ENCODE measurements around the gene LAMTOR4.
A peak's percentile ranks its signal among the peaks of the same experiment; 100 is the strongest.

The LAMTOR4 gene

DNA sequence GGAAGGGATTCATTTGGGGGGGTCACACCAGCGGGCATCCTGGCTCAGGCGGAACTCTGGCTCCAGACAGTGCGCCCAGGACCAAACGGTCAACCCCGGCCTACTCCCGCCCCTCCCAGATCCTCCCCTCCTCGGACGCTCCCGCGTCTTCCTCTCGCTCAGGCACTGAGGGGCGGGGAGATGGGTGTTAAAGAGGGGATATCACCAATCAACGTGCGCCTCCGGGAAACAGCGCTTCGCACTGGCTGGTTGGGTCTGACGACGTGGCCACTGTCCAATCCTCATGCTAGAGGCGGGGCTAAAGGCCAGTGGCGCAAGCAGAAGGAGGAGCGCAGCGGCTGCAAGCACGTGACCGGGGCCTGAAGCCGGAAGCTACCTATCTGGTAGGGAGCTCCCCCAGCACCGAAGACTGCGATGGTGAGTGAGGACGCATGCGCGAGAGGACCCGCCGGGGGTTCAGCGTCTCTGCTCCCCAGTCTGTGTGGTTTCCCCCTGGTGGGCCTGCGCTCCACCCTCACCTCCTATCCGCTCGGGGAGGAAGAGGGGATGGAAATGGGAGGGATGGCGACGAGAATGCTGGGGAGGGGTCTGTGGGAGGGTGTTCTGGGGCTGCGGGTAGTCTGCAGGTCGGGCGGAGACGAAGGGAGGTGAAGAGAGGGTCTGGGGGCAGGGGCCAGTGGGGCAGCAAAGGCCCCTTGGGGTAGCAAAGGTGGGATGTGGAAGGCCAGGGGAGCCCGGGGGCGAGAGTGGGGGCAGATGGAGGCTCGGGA, at the start of gene LAMTOR4:
LAMTOR4 (plus strand) TSS at position 360 of the 770 bp plus-strand sequence; CDS start at position 415, 55 bp downstream.
- DNase-seq (ENCODE audit: low read depth): peak; percentile 98

DNA sequence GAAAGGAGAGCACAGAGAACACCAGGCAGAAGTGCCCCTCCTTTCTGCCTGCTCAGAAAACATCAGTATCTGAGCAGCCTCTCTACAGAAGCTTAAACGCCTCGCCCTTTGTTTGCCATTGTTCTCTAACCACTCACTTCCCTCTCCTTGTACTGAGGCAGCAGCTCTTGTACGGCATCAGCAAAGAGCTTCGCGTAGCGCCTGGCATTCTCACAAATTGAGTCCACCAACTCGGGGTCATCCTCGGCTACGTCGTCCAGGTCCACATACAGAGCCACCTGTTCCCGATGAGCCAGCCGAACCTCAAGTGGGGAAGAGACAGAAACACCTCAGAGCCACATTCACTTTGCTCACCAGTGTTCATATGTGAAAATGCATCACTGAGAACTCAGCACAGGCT, 49.3 kb upstream of the LAMTOR4 start:
- DNase-seq (ENCODE audit: low read depth): no peak

DNA sequence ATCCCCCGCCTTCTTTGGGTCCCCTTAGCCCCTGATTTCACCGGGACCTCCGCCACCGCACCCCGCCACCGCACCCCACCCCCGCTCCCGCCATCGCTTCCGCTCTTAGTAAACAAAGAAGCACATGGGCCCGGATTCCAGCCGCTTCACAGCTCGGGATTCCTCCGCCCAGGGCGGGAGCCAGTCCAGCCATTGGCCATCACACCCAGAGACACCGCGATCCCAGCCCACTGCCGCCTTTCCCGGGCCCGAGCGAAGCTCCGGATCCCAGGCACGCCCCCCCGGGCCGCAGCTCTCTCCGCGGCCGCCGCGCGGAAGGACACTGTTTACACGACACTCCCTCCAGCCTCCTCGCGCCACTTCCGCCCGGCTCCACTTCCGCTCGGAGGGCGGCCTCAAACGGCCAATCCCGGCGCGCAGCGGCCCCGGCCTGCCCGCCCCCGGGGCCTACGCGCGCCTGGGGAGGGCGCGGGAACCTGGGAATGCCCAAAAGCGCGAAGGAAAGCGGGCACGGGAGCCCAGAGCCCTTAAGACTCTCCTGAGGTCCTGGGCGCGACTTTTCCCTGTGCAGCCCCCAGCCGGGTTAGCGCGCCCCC, 48.2 kb upstream of the LAMTOR4 start:
- DNase-seq (ENCODE audit: low read depth): peak; percentile 79

DNA sequence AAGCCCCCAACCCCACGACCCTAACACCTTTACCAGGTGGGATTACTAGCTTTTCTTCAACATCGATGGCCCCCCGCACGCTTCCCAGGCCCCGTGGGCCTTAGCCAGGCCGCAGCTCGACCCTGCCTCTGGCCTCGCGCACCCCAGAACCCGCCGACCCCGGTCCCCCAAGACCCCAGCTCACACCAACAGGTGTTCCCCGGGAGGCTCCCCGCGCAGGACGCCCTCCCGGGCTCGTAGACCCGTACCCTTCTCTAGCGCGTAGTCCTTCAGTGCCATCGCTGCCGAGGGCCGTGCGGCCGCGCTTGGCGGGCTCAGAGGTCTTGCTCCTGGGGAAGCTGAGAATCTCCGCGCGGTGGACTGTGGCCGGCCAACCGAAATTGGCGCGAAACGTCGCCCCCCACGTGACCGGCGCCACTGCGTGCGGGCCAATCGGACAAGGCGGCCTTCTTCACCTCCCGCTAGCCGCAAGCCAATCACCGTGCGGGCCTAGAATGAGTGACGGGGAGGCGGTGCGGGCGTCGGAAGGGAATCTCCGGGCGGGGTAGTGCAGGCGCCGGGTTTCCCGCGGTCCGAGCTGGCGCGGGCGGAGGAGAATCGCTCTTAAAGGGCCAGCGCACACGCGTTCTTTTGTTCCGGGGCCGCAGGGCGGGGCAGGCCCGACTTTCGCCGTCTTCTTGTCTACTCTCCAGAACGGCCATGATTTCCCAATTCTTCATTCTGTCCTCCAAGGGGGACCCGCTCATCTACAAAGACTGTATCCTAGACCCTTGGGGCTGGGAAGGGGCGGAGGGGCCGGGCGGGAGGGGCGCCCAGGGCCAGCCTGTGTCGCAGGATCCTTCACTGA, 47.5 kb upstream of the LAMTOR4 start, which contains the start of the genes AP4M1 and MCM7:
AP4M1 (plus strand) TSS at position 628 of the 847 bp plus-strand sequence; CDS start at position 700, 72 bp downstream.
MCM7 (minus strand) TSS at position 382 of the 847 bp plus-strand sequence; CDS start at position 279, 103 bp downstream.
- peak; percentile 91 for DNase-seq (ENCODE audit: low read depth)

DNA sequence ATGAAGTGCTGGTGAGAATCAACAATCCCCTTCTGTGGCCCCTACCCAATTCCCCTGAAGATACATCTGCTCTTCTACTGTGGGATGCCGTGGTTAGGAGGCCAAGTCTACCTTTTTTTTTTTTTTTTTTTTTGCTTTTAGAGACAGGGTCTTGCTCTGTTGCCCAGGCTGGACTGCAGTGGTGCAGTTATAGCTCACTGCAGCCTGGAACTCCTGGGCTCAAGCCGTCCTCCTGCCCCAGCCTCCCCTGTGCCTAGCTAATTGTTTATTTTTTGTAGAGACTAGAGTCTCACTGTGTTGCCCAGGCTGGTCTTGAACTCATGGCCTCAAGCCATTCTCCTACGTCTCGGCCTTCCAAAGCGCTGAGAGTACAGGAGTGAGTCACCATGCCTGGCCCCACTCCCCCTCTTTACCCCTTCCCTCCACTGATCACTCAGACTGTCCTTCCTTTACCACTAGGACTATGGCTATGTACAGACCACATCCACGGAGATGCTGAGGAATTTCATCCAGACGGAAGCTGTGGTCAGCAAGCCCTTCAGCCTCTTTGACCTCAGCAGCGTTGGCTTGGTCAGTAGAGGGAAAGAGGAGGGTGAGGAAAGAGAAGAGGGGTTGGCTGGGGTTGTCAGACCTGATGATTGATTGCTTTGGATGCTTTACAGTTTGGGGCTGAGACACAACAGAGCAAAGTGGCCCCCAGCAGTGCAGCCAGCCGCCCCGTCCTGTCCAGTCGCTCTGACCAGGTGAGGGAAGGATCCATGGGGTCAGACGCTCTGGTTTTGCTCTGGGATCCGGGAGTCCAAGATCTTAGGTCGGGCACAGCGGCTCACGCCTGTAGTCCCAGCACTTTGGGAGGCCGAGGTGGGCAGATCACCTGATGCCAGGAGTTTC, 45.5 kb upstream of the LAMTOR4 start:
- DNase-seq (ENCODE audit: low read depth): no peak

DNA sequence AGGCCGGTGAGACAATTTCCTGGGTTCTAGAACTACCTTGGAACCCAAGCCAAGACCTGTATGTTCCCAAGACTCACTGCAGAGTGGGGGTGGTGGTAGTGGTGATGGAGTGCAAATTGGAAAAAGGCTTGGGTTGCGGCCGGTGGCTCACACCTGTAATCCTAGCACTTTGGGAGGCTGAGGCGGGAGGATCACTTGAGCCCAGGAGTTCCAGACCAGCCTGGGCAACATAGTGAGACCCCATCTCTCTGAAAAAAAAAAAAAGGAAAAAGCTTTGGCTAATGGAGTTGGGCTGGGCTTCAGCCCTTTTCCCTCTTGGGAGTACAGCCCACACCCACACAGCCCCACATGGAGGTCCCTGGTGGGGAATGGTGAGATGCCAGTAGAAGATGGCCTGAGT, 43.2 kb upstream of the LAMTOR4 start:
- no peak for DNase-seq (ENCODE audit: low read depth)

DNA sequence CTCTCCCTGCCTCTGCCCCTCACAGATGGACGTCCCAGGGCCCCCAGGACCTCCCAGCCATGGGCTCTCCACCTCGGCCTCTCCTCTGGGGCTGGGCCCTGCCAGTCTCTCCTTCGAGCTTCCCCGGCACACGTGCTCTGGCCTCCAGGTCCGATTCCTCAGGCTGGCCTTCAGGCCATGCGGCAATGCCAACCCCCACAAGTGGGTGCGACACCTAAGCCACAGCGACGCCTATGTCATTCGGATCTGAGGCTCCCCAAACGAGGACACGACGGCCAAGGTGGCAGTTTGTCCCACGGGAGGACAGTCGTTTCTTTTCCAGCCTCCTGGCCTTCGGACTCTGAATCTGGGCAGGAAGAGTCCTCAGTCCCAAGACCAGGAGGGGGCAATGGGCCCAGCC, 42.1 kb upstream of the LAMTOR4 start:
- no peak for DNase-seq (ENCODE audit: low read depth)

DNA sequence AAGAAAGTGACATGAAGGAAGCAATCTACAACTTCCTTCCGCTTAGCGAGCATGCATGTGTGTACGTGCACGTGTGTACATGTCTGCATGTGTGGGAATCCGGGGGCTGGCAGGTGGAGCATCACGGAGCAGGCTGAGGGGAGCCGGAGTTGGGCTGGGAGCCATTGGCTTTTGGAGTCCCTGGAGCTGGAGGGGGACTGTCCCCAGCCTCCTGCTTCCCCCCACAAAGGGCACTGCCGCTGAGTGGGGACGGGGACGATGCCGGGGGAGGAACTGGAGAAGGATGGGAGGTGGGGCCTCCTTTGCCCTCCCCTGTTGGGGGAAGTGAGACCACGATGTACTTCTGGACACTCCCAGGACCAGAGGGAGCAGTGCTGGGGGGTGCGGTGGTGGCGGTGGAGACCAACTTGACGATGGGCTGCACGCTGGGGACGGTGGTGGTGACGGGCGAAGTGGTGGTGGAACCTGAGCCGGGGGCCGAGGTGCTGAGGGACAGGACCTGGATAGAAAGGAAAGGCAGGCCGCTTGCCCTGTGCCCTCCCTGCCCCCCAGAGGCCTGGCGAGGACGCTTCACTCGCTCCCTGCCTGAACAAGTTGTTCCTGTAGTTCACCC, 41.5 kb upstream of the LAMTOR4 start:
- DNase-seq (ENCODE audit: low read depth): no peak

DNA sequence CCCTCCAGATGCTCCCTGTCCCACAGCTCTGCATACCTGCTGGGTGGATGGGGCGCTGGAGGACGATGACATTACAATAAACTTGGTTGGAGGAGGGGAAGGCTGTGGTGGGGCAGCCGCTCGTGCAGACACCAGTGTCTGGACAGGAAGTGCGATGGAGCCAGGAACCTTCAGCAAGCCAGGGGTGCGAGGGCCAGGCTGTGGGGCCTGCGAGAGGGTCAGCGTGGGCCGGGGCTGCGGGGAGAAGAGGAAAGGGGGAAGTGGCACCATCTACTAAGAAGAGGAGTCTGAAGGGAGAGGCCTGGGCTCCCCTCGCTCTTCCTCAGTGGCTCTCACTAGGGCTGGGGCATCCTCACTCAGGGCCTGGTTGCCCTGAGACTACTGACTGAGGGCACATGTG, 40.8 kb upstream of the LAMTOR4 start:
- no peak for DNase-seq (ENCODE audit: low read depth)

DNA sequence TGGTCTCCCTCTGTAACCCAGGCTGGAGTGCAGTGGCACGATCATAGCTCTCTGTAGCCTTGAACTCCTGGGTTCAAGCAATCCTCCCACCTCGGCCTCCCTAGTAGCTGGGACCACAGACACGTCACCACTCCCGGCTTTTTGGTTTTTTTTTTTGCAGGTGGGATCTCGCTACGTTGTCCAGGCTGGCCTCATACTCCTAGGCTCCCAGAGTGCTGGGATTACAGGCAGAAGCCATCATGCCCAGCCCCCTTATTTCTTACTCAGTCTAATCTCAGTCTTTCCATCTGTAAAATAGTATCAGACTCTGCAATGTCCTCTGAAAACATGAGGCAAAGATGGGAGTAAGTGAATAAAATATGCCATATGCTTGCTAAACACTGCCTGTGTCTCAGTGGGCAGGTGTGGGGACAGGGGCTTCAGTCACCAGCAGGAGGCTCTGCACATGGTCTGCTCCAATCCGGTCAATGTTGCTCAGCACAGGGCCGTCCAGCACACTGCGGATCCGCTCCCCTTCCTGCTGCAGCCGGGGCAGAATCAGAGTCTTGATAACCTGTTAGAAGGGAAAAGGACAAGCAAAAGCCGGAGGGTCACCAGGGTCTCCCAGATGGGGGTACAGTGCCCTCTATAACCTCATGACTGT, 39.1 kb upstream of the LAMTOR4 start:
- no peak for DNase-seq (ENCODE audit: low read depth)

DNA sequence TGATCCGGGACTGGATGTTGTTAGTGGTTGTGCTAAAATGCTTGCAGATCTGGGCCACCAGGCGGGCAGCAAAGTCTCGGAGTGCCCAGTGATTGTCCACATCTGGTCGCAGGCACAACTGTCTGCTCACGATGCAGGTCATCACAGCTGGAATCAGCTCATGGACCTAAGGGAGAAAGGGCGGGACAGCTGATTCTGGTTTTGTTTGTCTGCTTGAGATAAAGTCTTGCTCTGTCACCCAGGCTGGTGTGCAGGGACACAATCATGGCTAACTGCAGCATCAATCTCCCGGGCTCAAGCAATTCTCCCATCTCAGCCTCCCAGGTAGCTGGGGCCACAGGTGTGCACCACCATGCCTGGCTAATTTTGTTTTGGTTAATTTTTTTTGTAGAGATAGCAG, 37.6 kb upstream of the LAMTOR4 start:
- DNase-seq (ENCODE audit: low read depth): no peak

DNA sequence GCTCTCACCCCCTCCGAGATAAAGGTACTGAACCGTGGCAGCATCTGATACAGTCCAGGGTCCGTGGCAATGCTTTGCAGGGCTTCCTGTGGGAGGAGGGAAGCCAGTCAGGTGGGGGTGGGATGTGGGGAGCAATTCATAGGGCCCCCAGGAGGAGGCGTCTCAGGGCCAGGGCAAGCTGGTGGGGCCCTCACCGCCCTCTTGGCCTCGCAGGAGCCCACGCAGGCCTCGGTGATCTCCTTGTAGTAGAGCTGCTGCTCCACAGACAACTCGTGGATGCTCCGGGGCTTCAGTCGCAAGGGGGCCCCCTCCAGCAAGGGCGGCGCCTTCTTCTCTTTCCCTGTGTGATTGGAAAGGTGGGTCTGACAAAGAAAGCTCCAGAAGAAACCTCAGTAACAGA, 36.8 kb upstream of the LAMTOR4 start:
- no peak for DNase-seq (ENCODE audit: low read depth)

DNA sequence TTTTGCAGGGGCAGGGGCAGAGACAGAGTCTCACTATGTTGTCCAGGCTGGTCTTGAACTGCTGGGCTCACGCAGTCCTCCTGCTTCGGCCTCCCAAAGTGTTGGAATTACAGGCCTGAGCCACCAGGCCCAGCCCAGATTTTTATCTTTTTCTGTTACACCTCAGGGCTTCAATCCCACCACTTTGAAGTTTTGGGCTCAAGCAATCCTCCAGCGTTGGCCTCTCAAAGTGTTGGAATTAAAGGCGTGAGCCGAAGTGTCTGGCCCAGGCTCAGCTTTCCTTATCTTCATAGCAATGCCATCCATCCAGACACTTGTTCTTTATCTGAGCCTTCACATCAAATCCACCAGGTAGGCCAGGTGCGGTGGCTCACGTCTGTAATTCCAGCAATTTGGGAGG, 33.7 kb upstream of the LAMTOR4 start:
- no peak for DNase-seq (ENCODE audit: low read depth)

DNA sequence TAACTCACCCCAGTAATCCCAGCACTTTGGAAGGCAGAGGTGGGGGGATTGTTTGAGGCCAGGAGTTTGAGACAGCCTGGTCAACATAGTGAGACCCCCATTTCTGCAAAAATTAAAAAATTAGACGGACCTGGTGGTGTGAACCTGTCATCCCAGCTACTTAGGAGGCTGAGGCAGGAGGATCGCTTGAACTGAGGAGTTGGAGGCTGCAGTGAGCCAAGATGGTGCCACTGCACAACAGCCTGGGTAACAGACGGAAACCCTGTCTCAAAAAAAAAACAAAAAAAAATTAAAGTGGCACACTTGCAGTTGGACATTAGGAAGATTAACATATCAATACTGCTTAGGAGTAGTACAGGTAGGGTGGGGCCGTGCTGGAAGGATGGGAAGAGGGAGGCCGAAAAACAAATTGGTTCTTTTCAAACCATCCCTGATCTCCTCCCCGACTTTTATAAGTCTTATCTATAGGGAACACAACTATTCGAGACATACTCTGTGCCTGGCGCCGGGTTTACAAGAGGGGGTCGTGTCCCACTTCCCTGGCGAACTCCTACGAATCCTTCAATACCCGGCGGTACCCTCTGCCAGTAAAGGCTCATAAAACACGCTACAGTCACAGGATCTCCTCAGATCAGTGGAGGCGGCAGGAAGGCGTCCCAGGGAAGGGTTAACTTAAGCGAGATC, 30.2 kb upstream of the LAMTOR4 start:
- no peak for DNase-seq (ENCODE audit: low read depth)

DNA sequence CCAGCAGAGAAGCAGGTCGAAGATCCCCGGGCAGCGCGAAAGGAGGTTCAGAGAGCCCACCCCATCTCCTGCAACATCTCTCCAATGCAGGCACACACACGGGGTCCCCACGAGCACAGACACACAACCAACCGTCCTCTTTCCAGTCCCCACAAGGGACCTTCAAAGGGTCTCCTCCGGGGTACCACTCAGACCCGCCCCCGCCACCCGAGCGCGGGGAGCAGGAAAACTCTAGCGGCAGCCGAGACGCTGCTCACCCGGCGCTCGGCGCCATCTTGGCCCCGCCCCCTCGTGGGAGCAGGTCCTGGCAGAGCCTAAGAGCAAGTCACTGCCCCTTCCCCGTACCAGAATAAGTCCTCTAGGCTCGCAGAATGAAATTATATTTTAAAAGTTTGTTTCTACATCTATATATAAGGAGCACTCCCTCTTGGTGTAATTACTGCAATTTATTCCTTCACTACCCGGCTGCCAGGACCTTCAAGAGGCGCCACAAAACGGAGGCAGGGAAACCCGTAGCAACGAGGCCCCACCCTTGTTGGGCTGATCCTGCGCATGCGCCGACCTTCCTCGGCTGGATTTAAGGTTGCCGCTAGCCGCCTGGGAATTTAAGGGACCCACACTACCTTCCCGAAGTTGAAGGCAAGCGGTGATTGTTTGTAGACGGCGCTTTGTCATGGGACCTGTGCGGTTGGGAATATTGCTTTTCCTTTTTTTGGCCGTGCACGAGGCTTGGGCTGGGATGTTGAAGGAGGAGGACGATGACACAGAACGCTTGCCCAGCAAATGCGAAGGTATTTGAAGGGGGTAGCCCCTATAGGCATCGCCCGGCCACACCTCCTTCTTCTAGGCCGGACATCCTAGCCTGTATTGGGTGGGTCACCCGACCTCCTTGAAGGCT, 29.4 kb upstream of the LAMTOR4 start, which contains the start of the genes CNPY4 and TAF6:
CNPY4 (plus strand) TSS at position 563 of the 898 bp plus-strand sequence; CDS start at position 674, 111 bp downstream.
TAF6 (minus strand) TSS at position 287 of the 898 bp plus-strand sequence. CDS start 5,149 bp downstream, outside the sequence.
- DNase-seq (ENCODE audit: low read depth): peak; percentile 92

DNA sequence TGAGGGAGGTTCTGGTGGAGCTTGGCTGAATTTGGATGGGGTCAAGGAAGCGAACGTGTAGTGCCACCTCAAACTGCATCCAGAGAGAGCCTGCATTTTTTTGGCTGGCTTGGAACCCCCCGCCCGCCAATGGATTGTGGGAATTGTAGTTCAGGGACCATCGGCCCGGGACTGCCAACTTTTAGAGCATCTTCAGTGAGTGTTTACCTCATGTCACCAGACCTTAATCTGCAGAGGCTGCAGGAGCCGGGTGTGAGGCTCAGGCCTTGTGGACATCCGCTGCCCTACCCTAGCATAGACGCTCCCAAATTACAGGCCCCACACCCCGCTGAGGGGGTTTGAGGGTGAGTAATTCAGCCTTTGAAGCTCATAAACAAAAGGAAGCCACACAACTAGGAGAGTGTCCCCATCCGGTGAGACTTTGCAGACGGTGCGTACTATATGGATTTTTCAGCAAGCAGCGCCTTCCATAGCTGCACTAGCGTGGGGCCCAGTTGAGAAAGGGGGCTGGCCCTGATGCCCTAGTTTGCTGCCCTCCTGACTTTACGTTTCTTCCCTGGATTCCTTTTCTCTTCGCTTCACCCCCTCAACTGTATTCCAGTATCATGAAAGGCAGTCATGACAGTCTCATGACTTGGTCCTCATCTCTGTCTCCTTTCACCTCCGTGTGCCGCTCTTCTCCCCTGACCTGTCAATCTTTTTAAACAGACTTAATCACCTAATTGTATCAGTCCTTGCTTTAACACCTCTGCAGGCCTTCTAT, 28.6 kb upstream of the LAMTOR4 start:
- peak; percentile 44 for DNase-seq (ENCODE audit: low read depth)

DNA sequence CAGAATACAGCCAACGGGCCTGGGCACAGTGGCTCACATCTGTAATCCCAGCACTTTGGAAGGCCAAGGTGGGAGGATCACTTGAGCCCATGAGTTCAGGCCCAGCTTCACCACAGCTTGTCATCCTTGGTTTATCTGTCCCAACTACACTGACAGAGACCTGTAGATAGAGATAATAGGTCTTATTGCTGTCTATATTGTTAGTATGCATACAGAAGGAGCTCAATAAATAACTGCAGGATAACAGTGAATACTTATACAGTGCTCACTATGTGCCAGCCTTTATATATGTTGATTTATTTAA, 28.0 kb upstream of the LAMTOR4 start:
- DNase-seq (ENCODE audit: low read depth): no peak

DNA sequence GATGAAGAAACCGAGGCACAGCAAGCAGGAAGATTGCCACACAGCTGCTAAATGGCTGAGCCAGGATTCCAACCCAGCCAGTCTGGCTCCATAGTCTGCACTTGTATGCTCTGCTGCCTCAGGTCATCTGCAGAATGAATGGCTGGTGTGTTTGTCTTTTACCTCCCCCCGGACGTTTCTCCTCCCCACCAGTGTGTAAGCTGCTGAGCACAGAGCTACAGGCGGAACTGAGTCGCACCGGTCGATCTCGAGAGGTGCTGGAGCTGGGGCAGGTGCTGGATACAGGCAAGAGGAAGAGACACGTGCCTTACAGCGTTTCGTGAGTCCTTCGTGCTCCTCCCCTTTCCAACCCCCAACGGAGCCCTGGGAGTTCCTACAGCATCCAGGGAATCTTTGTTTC, 26.7 kb upstream of the LAMTOR4 start:
- no peak for DNase-seq (ENCODE audit: low read depth)
